ENCODE data around the gene DNAH2.

Gene DNAH2

GRCh38 chr17:7721612-7722011, 4.1 kb downstream of the DNAH2 start:
- FAIRE-seq (no peak), DNase-seq (ENCODE audit: low spot score) (no peak)

- FAIRE-seq (no peak), DNase-seq (ENCODE audit: low spot score) (no peak)
These were observed 10.3 kb downstream of the DNAH2 start for GRCh38 chr17:7727886-7728285.

GRCh38 chr17:7729816-7730215, 12.3 kb downstream of the DNAH2 start:
- no peak for DNase-seq (ENCODE audit: low spot score)

GRCh38 chr17:7732981-7733539, 15.5 kb downstream of the DNAH2 start:
- FAIRE-seq, result no peak
- DNase-seq (ENCODE audit: low spot score), result no peak

More at GRCh38 chr17:7729816-7730215, 12.3 kb downstream of the DNAH2 start:
- no peak for FAIRE-seq

- FAIRE-seq (no peak), DNase-seq (ENCODE audit: low spot score) (no peak)
These were observed 20.1 kb downstream of the DNAH2 start for GRCh38 chr17:7737601-7738000.

- FAIRE-seq (no peak), DNase-seq (ENCODE audit: low spot score) (no peak)
These were observed 22.2 kb downstream of the DNAH2 start for GRCh38 chr17:7739746-7740145.

- DNase-seq (ENCODE audit: low spot score) (no peak), FAIRE-seq (no peak)
These were observed 23.0 kb downstream of the DNAH2 start for GRCh38 chr17:7740481-7741001.

- FAIRE-seq, result no peak
These were observed 25.2 kb downstream of the DNAH2 start for GRCh38 chr17:7742729-7743128.

GRCh38 chr17:7744416-7744815, 26.9 kb downstream of the DNAH2 start:
- no peak for FAIRE-seq
- DNase-seq (ENCODE audit: low spot score), result no peak

More at GRCh38 chr17:7742729-7743128, 25.2 kb downstream of the DNAH2 start:
- DNase-seq (ENCODE audit: low spot score), result no peak

GRCh38 chr17:7745748-7746470, 28.4 kb downstream of the DNAH2 start:
- peak; percentile 70 for DNase-seq (ENCODE audit: low spot score)

GRCh38 chr17:7747635-7748071, 30.1 kb downstream of the DNAH2 start:
- no peak for FAIRE-seq
- no peak for DNase-seq (ENCODE audit: low spot score)

More at GRCh38 chr17:7745748-7746470, 28.4 kb downstream of the DNAH2 start:
- no peak for FAIRE-seq

- FAIRE-seq (no peak), DNase-seq (ENCODE audit: low spot score) (no peak)
These were observed 30.7 kb downstream of the DNAH2 start for GRCh38 chr17:7748076-7748775.

GRCh38 chr17:7750321-7750821, 32.8 kb downstream of the DNAH2 start:
- FAIRE-seq, result no peak
- peak; percentile 46 for DNase-seq (ENCODE audit: low spot score)

GRCh38 chr17:7754656-7755055, 37.1 kb downstream of the DNAH2 start:
- FAIRE-seq, result no peak
- no peak for DNase-seq (ENCODE audit: low spot score)

- DNase-seq (ENCODE audit: low spot score) (no peak), FAIRE-seq (no peak)
These were observed 37.7 kb downstream of the DNAH2 start for GRCh38 chr17:7755095-7755890.

GRCh38 chr17:7756968-7757367, 39.4 kb downstream of the DNAH2 start:
- DNase-seq (ENCODE audit: low spot score) (no peak), FAIRE-seq (no peak)

GRCh38 chr17:7763919-7764318, 46.4 kb downstream of the DNAH2 start:
- DNase-seq (ENCODE audit: low spot score), result no peak
- no peak for FAIRE-seq

- DNase-seq (ENCODE audit: low spot score) (no peak), FAIRE-seq (no peak)
These were observed 49.5 kb downstream of the DNAH2 start for GRCh38 chr17:7767004-7767403.

- DNase-seq (ENCODE audit: low spot score) (no peak), FAIRE-seq (no peak)
These were observed 50.0 kb downstream of the DNAH2 start for GRCh38 chr17:7767405-7768021.

GRCh38 chr17:7769854-7770253, 52.3 kb downstream of the DNAH2 start:
- FAIRE-seq (no peak), DNase-seq (ENCODE audit: low spot score) (no peak)

- FAIRE-seq (no peak), DNase-seq (ENCODE audit: low spot score) (no peak)
These were observed 56.5 kb downstream of the DNAH2 start for GRCh38 chr17:7774055-7774521.

All from urothelium cell line (cell line).